HepG2 (cell line): ENCODE results near the gene PMFBP1. TPM values are rescaled to one million over a fixed set of nuclear protein-coding genes. Genes with fewer than 3 reads are reported as not detected.

Experiments used
- ATAC-seq: fragments of 200-7000 bp; cut with Tn5 transposase; 3 replicates; pipeline ENCODE4 v1.9.1; 2020; ENCODE audit warnings: mild to moderate bottlenecking, moderate library complexity
- BruUV-seq: library from RNA; stranded (reverse); fragments of 400-500 nt; replicated peaks from 2 replicates; lab custom pipeline; 2021; lab: Mats Ljungman, UMichigan
- CTCF ChIA-PET: fragments of 300-600 bp; formaldehyde crosslinking; extraction: SDS; loops from one replicate; lab custom pipeline; 2021; ENCODE audit warnings: low total read pairs, inconsistent platforms, low intra/inter-chr PET ratio; lab: Yijun Ruan, JAX
- POLR2A ChIA-PET: fragments of 350-600 bp; sonication (Branson Sonifier 250); formaldehyde crosslinking; loops from one replicate; lab custom pipeline; 2020; ENCODE audit warnings: antibody characterized with exemption, inconsistent platforms; lab: Yijun Ruan, JAX
- DNase-seq: peaks from one replicate; pipeline ENCODE4 v3.0.0-alpha.2; 2015; ENCODE audit warnings: low spot score
- FAIRE-seq: peaks from 3 replicates; lab custom pipeline; 2011; peaks lifted over from hg19 to GRCh38; lab: Jason Lieb, UNC
- H2AFZ ChIP-seq: one replicate; pipeline ENCODE4 v1.6.1; 2011; ENCODE audit warnings: low read length, inconsistent platforms
- H3K27ac ChIP-seq: fragments of 300-600 bp; 3 replicates; pipeline ENCODE4 v1.8.0; 2011; ENCODE audit warnings: mixed run types, mild to moderate bottlenecking, mixed read lengths, low read length, inconsistent platforms; ENCODE audit not compliant: insufficient read depth; ENCODE audit errors: extremely low read length
- H3K27me3 ChIP-seq, 2 experiments: fragments of 200-600 bp in 1 of 2; 2 replicates in 1 of 2; 3 replicates in 1 of 2; pipeline versions ENCODE4 v1.6.0 to v1.8.0; 2011; ENCODE audit warnings: low read length in 2 of 2, mild to moderate bottlenecking in 2 of 2, moderate library complexity in 2 of 2, inconsistent platforms in 1 of 2; ENCODE audit not compliant: insufficient read depth in 2 of 2, control insufficient read depth in 1 of 2
- H3K36me3 ChIP-seq, 2 experiments: fragments of 200-600 bp in 1 of 2; replicated peaks in 1 of 2; 2 replicates in 1 of 2; 3 replicates in 1 of 2; pipeline versions ENCODE4 v1.5.1 to v1.8.0; 2011; ENCODE audit warnings: low read length in 2 of 2, inconsistent platforms in 1 of 2; ENCODE audit not compliant: insufficient read depth in 2 of 2, control insufficient read depth in 1 of 2
- H3K4me1 ChIP-seq: 2 replicates; pipeline ENCODE4 v1.5.1; 2012; ENCODE audit warnings: low read length, inconsistent platforms; ENCODE audit not compliant: insufficient read depth
- H3K4me2 ChIP-seq: 2 replicates; pipeline ENCODE4 v1.6.0; 2011; ENCODE audit warnings: low read depth, low read length, inconsistent platforms
- H3K4me3 ChIP-seq, 3 experiments: fragments of 200-600 bp in 1 of 3; sonication (generic), shearing (Covaris generic) in 1 of 3; replicated peaks in 1 of 3; 2 replicates each; pipeline ENCODE4 v1.5.1; 2011 to 2016; ENCODE audit warnings: low read length in 3 of 3, inconsistent platforms in 2 of 3, low read depth in 2 of 3, mild to moderate bottlenecking in 2 of 3, control low read depth in 1 of 3, mixed read lengths in 1 of 3; ENCODE audit not compliant: insufficient read depth in 1 of 3
- H3K79me2 ChIP-seq: one replicate; pipeline ENCODE4 v1.6.1; 2011; ENCODE audit warnings: low read length, inconsistent platforms; ENCODE audit not compliant: insufficient read depth
- H3K9ac ChIP-seq: 2 replicates; pipeline ENCODE4 v1.6.0; 2011; ENCODE audit warnings: mild to moderate bottlenecking, low read depth, low read length, inconsistent platforms; ENCODE audit not compliant: insufficient read depth
- H3K9me3 ChIP-seq: 2 replicates; pipeline ENCODE4 v1.5.1; 2012; ENCODE audit warnings: mild to moderate bottlenecking, low read length
- H4K20me1 ChIP-seq: 2 replicates; pipeline ENCODE4 v1.6.0; 2011; ENCODE audit warnings: inconsistent platforms, mild to moderate bottlenecking, low read length, moderate library complexity; ENCODE audit not compliant: insufficient read depth
- GLMP ChIP-seq: sonication (generic); formaldehyde crosslinking; IDR thresholded peaks from 2 replicates; pipeline ENCODE4 v1.9.0; 2021; ENCODE audit warnings: missing genetic modification reagents, mild to moderate bottlenecking, borderline replicate concordance
- IRF9 ChIP-seq: sonication (generic); formaldehyde crosslinking; IDR thresholded peaks from 2 replicates; pipeline ENCODE4 v1.8.0; 2022; ENCODE audit warnings: missing genetic modification reagents, mild to moderate bottlenecking, borderline replicate concordance
- MAFK ChIP-seq, 2 experiments: IDR thresholded peaks in 1 of 2; conservative IDR thresholded peaks in 1 of 2; 2 replicates each; pipeline ENCODE4 v1.6.1; 2011; ENCODE audit warnings: improper control_type of control experiment in 2 of 2, low read length in 2 of 2
- RARA ChIP-seq: IDR thresholded peaks from 2 replicates; pipeline ENCODE4 v1.6.1; 2016; ENCODE audit warnings: missing genetic modification reagents, missing compliant biosample characterization
- THYN1 ChIP-seq: sonication (generic); formaldehyde crosslinking; IDR thresholded peaks from 2 replicates; pipeline ENCODE4 v1.8.1; 2023; ENCODE audit warnings: low read depth, mild to moderate bottlenecking, moderate library complexity, missing genetic modification reagents, borderline replicate concordance
- ZBTB14 ChIP-seq: sonication (generic); formaldehyde crosslinking; IDR thresholded peaks from 2 replicates; pipeline ENCODE4 v1.4.0; 2020; ENCODE audit warnings: missing genetic modification reagents
- ZBTB33 ChIP-seq: sonication (generic); formaldehyde crosslinking; IDR thresholded peaks from 2 replicates; pipeline ENCODE4 v1.4.0; 2020; ENCODE audit warnings: missing genetic modification reagents
- ZEB1 ChIP-seq: IDR thresholded peaks from 2 replicates; pipeline ENCODE4 v1.6.1; 2012; ENCODE audit warnings: mild to moderate bottlenecking, low read depth, inconsistent platforms; ENCODE audit not compliant: insufficient replicate concordance
- ZNF354B ChIP-seq: sonication (generic); formaldehyde crosslinking; IDR thresholded peaks from 2 replicates; pipeline ENCODE4 v1.8.0; 2022; ENCODE audit warnings: mild to moderate bottlenecking, missing genetic modification reagents
- WGBS: methylation state at CpG from one replicate; pipeline ENCODE4 v1.1.6; 2017; ENCODE audit warnings: low lambda C conversion rate; 5-methylcytosine and 5-hydroxymethylcytosine counted together
- in situ Hi-C: cut with HindIII; loops from 2 replicates; pipeline ENCODE4 v1.10.0; 2017; ENCODE audit warnings: low pct_unique_long_range_greater_than_20kb; ENCODE audit not compliant: extremely low pct_ligation_motif_present
- intact Hi-C: fragments of 100-400 bp; cut with micrococcal nuclease; formaldehyde crosslinking; loops from one replicate; pipeline ENCODE4 v1.10.0; 2022; ENCODE audit not compliant: unreplicated experiment
- polyA plus RNA-seq, 8 experiments: library from polyadenylated mRNA; depleted of rRNA in 3 of 8; stranded (reverse) in 7 of 8; unstranded in 1 of 8; fragments of >200 nt; fragmentation: Illumina TruSeq in 4 of 8; extraction: Trizol in 4 of 8; gene quantifications; 2 replicates each; pipeline versions ENCODE4 v1.2.1 to v1.2.3, GENCODE V29; 2011 to 2016; ENCODE audit warnings: low read depth in 4 of 8, missing spikeins in 1 of 8, mixed read lengths in 1 of 8; ENCODE audit not compliant: insufficient read depth in 1 of 8
- total RNA-seq, 5 experiments: library from RNA; depleted of rRNA; stranded (reverse); fragments of >200 nt; fragmentation: Illumina TruSeq; extraction: Trizol; gene quantifications; 2 replicates each; pipeline ENCODE4 v1.2.3, GENCODE V29; 2016; ENCODE audit warnings: low read depth in 1 of 5

PMFBP1 gene
- total and polyA plus RNA-seq, 2 of the 13 experiments (the other 11 are each of a cell fraction or from before 2014, with no cell fraction given): 1.9 to 3.8 TPM

GRCh38 chr16:72201387-72201786 is 29.4 kb upstream of the PMFBP1 start (continued):
- TF ChIP-seq ZBTB33 (CRISPR knock-in tag) (no peak), ZNF354B (no peak), ZEB1 (no peak), THYN1 (no peak), IRF9 (no peak), RARA (CRISPR knock-in tag) (no peak), GLMP (CRISPR knock-in tag) (no peak)

- POLR2A ChIA-PET: no interaction called here
- no peaks in the 10 kb centered on the region for H3K27me3 ChIP-seq
- DNase-seq (no peak), FAIRE-seq (no peak), ATAC-seq (no peak)
- BruUV-seq: no TSS peak
- TF ChIP-seq MAFK (conservative IDR thresholded peaks at IDR 0.05 in 1 of 2, IDR thresholded peaks at IDR 0.05 in 1 of 2; ENCODE audit: low read length in 2 of 2) (peak in 1 of 2 experiments; percentile 37; a peak in 2 of 4 replicates), ZBTB14 (CRISPR knock-in tag) (no peak)
- 90% methylated on average over 4 of the region's 5 CpGs for WGBS
- in situ Hi-C loops (no loop called here), intact Hi-C loops (no loop called here)
- CTCF ChIA-PET: no interaction called here
- H3K36me3 ChIP-seq: no peaks in the 10 kb centered on the region
- peaks cover 10% of the 10 kb centered on the region for H3K4me1 ChIP-seq
- no peak overlapping the region for H3K27ac ChIP-seq
- no peak overlapping the region for H2AFZ ChIP-seq
- H3K9me3 ChIP-seq: no peaks in the 10 kb centered on the region
- no peaks in the 10 kb centered on the region for H3K79me2 ChIP-seq
- H3K4me3 ChIP-seq: no peak overlapping the region
- H3K9ac ChIP-seq: no peak overlapping the region
- H3K4me2 ChIP-seq: no peak overlapping the region
- H4K20me1 ChIP-seq: no peaks in the 10 kb centered on the region
These were observed 27.9 kb upstream of the PMFBP1 start for GRCh38 chr16:72199761-72200337.
